ENCODE measurements around the gene TOR1A.

- TF ChIP-seq CTCF (IDR thresholded peaks at IDR 0.05) (no peak), POLR2A (IDR thresholded peaks at IDR 0.05) (no peak)
Measured at GRCh38 chr9:129776938-129777768, 46.8 kb downstream of the TOR1A start.
